IPS DF 6.9 (cell line): ENCODE measurements around the gene TMEM214.

ENCODE experiments used
- DNase-seq: peaks from one replicate; pipeline ENCODE4 v3.0.0-alpha.2; 2013; ENCODE audit warnings: low read depth, low spot score
- H3K27ac ChIP-seq: one replicate; pipeline ENCODE4 v1.5.1; 2013; ENCODE audit warnings: low read length, control low read depth
- H3K27me3 ChIP-seq: 2 replicates; pipeline ENCODE4 v1.6.1; 2013; ENCODE audit warnings: mild to moderate bottlenecking, low read length; ENCODE audit not compliant: control insufficient read depth, insufficient read depth
- H3K36me3 ChIP-seq: 2 replicates; pipeline ENCODE4 v1.6.1; 2013; ENCODE audit warnings: low read length; ENCODE audit not compliant: control insufficient read depth, insufficient read depth
- H3K4me1 ChIP-seq: 2 replicates; pipeline ENCODE4 v1.6.1; 2013; ENCODE audit warnings: low read length; ENCODE audit not compliant: control insufficient read depth, insufficient read depth
- H3K4me3 ChIP-seq: 2 replicates; pipeline ENCODE4 v1.5.1; 2013; ENCODE audit warnings: mild to moderate bottlenecking, low read length
- H3K9me3 ChIP-seq: 2 replicates; pipeline ENCODE4 v1.6.1; 2013; ENCODE audit warnings: low read length, inconsistent platforms; ENCODE audit not compliant: control insufficient read depth, insufficient read depth
- WGBS: extraction: QIAGEN DNeasy Blood & Tissue Kit; methylation state at CpG from one replicate; pipeline ENCODE4 v1.1.7; 2013; ENCODE audit warnings: mixed read lengths, missing lambda C conversion rate; ENCODE audit not compliant: insufficient read length, insufficient coverage; 5-methylcytosine and 5-hydroxymethylcytosine counted together

Gene TMEM214

GRCh38 chr2:27023740-27024139 lies 9.0 kb upstream of the TMEM214 start:
- Histone ChIP-seq H3K36me3 (no peaks in the 10 kb centered on the region), H3K27ac (no peak overlapping the region)

GRCh38 chr2:27024188-27024587 lies 8.6 kb upstream of the TMEM214 start:
- no peak overlapping the region for H3K27ac ChIP-seq
- H3K4me3 ChIP-seq = no peak overlapping the region
- no CpG with 5 or more reads among the region's 18 CpGs for WGBS
- peak; percentile 45 for DNase-seq
- H3K36me3 ChIP-seq = no peaks in the 10 kb centered on the region
- H3K9me3 ChIP-seq = no peaks in the 10 kb centered on the region
- H3K4me1 ChIP-seq = peaks cover 1% of the 10 kb centered on the region; the same call in 1 of the 2 replicates
- no peaks in the 10 kb centered on the region for H3K27me3 ChIP-seq

More at GRCh38 chr2:27023740-27024139, 9.0 kb upstream of the TMEM214 start:
- no peak for DNase-seq
- no CpG with 5 or more reads among the region's 7 CpGs for WGBS
- Histone ChIP-seq H3K4me1 (peaks cover 1% of the 10 kb centered on the region; the same call in 1 of the 2 replicates), H3K9me3 (no peaks in the 10 kb centered on the region), H3K27me3 (no peaks in the 10 kb centered on the region), H3K4me3 (no peak overlapping the region)

GRCh38 chr2:27024812-27025211 lies 8.0 kb upstream of the TMEM214 start:
- peaks cover 1% of the 10 kb centered on the region; the same call in 1 of the 2 replicates for H3K4me1 ChIP-seq
- no CpG with 5 or more reads among the region's 12 CpGs for WGBS
- H3K9me3 ChIP-seq = no peaks in the 10 kb centered on the region
- no peak overlapping the region for H3K27ac ChIP-seq
- DNase-seq = no peak
- no peak overlapping the region for H3K4me3 ChIP-seq
- H3K36me3 ChIP-seq = no peaks in the 10 kb centered on the region
- no peaks in the 10 kb centered on the region for H3K27me3 ChIP-seq

- no CpG with 5 or more reads among the region's 13 CpGs for WGBS
- H3K4me1 ChIP-seq = peaks cover 1% of the 10 kb centered on the region; the same call in 1 of the 2 replicates
- H3K9me3 ChIP-seq = no peaks in the 10 kb centered on the region
- no peaks in the 10 kb centered on the region for H3K36me3 ChIP-seq
- no peak overlapping the region for H3K4me3 ChIP-seq
- DNase-seq = no peak
- no peak overlapping the region for H3K27ac ChIP-seq
- H3K27me3 ChIP-seq = no peaks in the 10 kb centered on the region
Observed at GRCh38 chr2:27025281-27025800, 7.4 kb upstream of the TMEM214 start.

GRCh38 chr2:27025861-27026851 lies 6.6 kb upstream of the TMEM214 start:
- DNase-seq = no peak
- Histone ChIP-seq H3K36me3 (no peaks in the 10 kb centered on the region), H3K4me1 (peaks cover 1% of the 10 kb centered on the region; the same call in 1 of the 2 replicates), H3K27me3 (no peaks in the 10 kb centered on the region), H3K4me3 (no peak overlapping the region), H3K9me3 (no peaks in the 10 kb centered on the region), H3K27ac (no peak overlapping the region)
- no CpG with 5 or more reads among the region's 24 CpGs for WGBS

GRCh38 chr2:27027211-27027651 lies 5.5 kb upstream of the TMEM214 start:
- Histone ChIP-seq H3K4me3 (no peak overlapping the region), H3K9me3 (no peaks in the 10 kb centered on the region), H3K36me3 (no peaks in the 10 kb centered on the region), H3K27me3 (no peaks in the 10 kb centered on the region), H3K4me1 (peaks cover 1% of the 10 kb centered on the region; the same call in 1 of the 2 replicates), H3K27ac (no peak overlapping the region)
- no CpG with 5 or more reads among the region's 10 CpGs for WGBS
- no peak for DNase-seq

- H3K36me3 ChIP-seq = no peaks in the 10 kb centered on the region
- no peaks in the 10 kb centered on the region for H3K9me3 ChIP-seq
- H3K27ac ChIP-seq = no peak overlapping the region
- no CpG with 5 or more reads among the region's 2 CpGs for WGBS
- peaks cover under 1% of the 10 kb centered on the region; the same call in 1 of the 2 replicates for H3K4me1 ChIP-seq
- H3K27me3 ChIP-seq = no peaks in the 10 kb centered on the region
- H3K4me3 ChIP-seq = no peak overlapping the region
- no peak for DNase-seq
Observed at GRCh38 chr2:27029051-27029450, 3.7 kb upstream of the TMEM214 start.

GRCh38 chr2:27033253-27033852 lies 588 bp downstream of the TMEM214 start:
- Histone ChIP-seq H3K27me3 (no peaks in the 10 kb centered on the region), H3K36me3 (peaks cover 23% of the 10 kb centered on the region; the same call in 1 of the 2 replicates), H3K27ac (no peak overlapping the region), H3K9me3 (no peaks in the 10 kb centered on the region), H3K4me1 (no peaks in the 10 kb centered on the region), H3K4me3 (peak overlapping the region; percentile 65)
- WGBS = no CpG with 5 or more reads among the region's 11 CpGs
- no peak for DNase-seq

GRCh38 chr2:27038012-27038411 lies 5.2 kb downstream of the TMEM214 start:
- Histone ChIP-seq H3K27ac (no peak overlapping the region), H3K4me1 (no peaks in the 10 kb centered on the region), H3K36me3 (peaks cover 36% of the 10 kb centered on the region), H3K4me3 (no peak overlapping the region), H3K27me3 (no peaks in the 10 kb centered on the region), H3K9me3 (no peaks in the 10 kb centered on the region)
- no CpG with 5 or more reads among the region's 6 CpGs for WGBS
- no peak for DNase-seq

GRCh38 chr2:27038631-27039339 lies 6.0 kb downstream of the TMEM214 start:
- H3K27ac ChIP-seq = no peak overlapping the region
- WGBS = no CpG with 5 or more reads among the region's 17 CpGs
- no peaks in the 10 kb centered on the region for H3K27me3 ChIP-seq
- no peaks in the 10 kb centered on the region for H3K9me3 ChIP-seq
- no peaks in the 10 kb centered on the region for H3K4me1 ChIP-seq
- no peak overlapping the region for H3K4me3 ChIP-seq
- peaks cover 36% of the 10 kb centered on the region for H3K36me3 ChIP-seq
- no peak for DNase-seq
